HPDE6-E6E7 (cell line): ENCODE results near the gene SEC14L1.
A peak's percentile ranks its signal among the peaks of the same experiment; 100 is the strongest.
"Not testable (repeated sequence)": the region's sequence is repeated elsewhere in the genome, so short reads cannot be mapped to it uniquely, and the experiment has no call there.

Source experiments
- DNase-seq: peaks from one replicate; pipeline ENCODE4 v3.0.0; 2011; ENCODE audit warnings: missing footprints; ENCODE audit errors: extremely low spot score

SEC14L1 gene

GRCh38 chr17:77116371-77116860 lies 24.4 kb upstream of the SEC14L1 start:
- no peak for DNase-seq

- no peak for DNase-seq
Observed at GRCh38 chr17:77117415-77117814, 23.4 kb upstream of the SEC14L1 start.

- DNase-seq, result no peak
Observed at GRCh38 chr17:77118251-77118928, 22.4 kb upstream of the SEC14L1 start.

GRCh38 chr17:77119668-77120301 lies 21.0 kb upstream of the SEC14L1 start:
- no peak for DNase-seq

GRCh38 chr17:77120868-77121267 lies 19.9 kb upstream of the SEC14L1 start:
- no peak for DNase-seq

GRCh38 chr17:77124192-77124889 lies 16.4 kb upstream of the SEC14L1 start:
- DNase-seq, result peak; percentile 65

- DNase-seq, result peak; percentile 92
Observed at GRCh38 chr17:77125432-77125901, 15.3 kb upstream of the SEC14L1 start.

GRCh38 chr17:77126519-77126918 lies 14.2 kb upstream of the SEC14L1 start:
- no peak for DNase-seq

GRCh38 chr17:77127735-77128361 lies 12.9 kb upstream of the SEC14L1 start:
- DNase-seq, result no peak

GRCh38 chr17:77128896-77129567 lies 11.7 kb upstream of the SEC14L1 start:
- DNase-seq, result no peak

GRCh38 chr17:77129568-77130301 lies 11.0 kb upstream of the SEC14L1 start:
- DNase-seq, result no peak

- no peak for DNase-seq
Observed at GRCh38 chr17:77130525-77130924, 10.2 kb upstream of the SEC14L1 start.

- DNase-seq, result no peak
Observed at GRCh38 chr17:77131904-77132303, 8.9 kb upstream of the SEC14L1 start.

- DNase-seq, result no peak
Observed at GRCh38 chr17:77132411-77133086, 8.2 kb upstream of the SEC14L1 start.

- DNase-seq, result no peak
Observed at GRCh38 chr17:77133087-77133638, 7.6 kb upstream of the SEC14L1 start.

- no peak for DNase-seq
Observed at GRCh38 chr17:77136420-77136767, 4.4 kb upstream of the SEC14L1 start.

- DNase-seq, result no peak
Observed at GRCh38 chr17:77137111-77137510, 3.7 kb upstream of the SEC14L1 start.

- not testable (repeated sequence) for DNase-seq
Observed at GRCh38 chr17:77137886-77138285, 2.9 kb upstream of the SEC14L1 start.

- DNase-seq, result peak; percentile 94
Observed at GRCh38 chr17:77140166-77140877, 447 bp upstream of the SEC14L1 start.
